Natural killer cell (primary cell): ENCODE measurements around the gene SCAMP1. TPM values are rescaled to one million over a fixed set of nuclear protein-coding genes. Genes with fewer than 3 reads are reported as not detected.

Experiments used
- ATAC-seq, 3 donors: fragments of 150-1000 bp in 2 of 3; fragments of 200-7000 bp in 1 of 3; cut with Tn5 transposase; 1 replicate in 1 of 3; 2 replicates in 2 of 3; pipeline ENCODE4 v1.10.0; 2021; ENCODE audit warnings: mild to moderate bottlenecking in 2 of 3, moderate library complexity in 2 of 3
- DNase-seq, 2 donors: peaks; one replicate each; pipeline versions ENCODE4 v3.0.0 to v3.0.0-alpha.2; 2013 to 2021; ENCODE audit warnings: mixed read lengths in 1 of 2
- H3K27ac ChIP-seq: one replicate; pipeline ENCODE4 v1.5.1; 2013; ENCODE audit warnings: mild to moderate bottlenecking, low read length
- H3K27me3 ChIP-seq: one replicate; pipeline ENCODE4 v1.6.1; 2013; ENCODE audit warnings: low read length; ENCODE audit not compliant: control insufficient read depth, insufficient read depth
- H3K36me3 ChIP-seq: one replicate; pipeline ENCODE4 v1.6.1; 2013; ENCODE audit warnings: low read length; ENCODE audit not compliant: control insufficient read depth, insufficient read depth
- H3K4me1 ChIP-seq: one replicate; pipeline ENCODE4 v1.6.1; 2013; ENCODE audit warnings: low read length; ENCODE audit not compliant: control insufficient read depth, insufficient read depth
- H3K4me3 ChIP-seq: one replicate; pipeline ENCODE4 v1.5.1; 2013; ENCODE audit warnings: low read length
- H3K9me3 ChIP-seq: one replicate; pipeline ENCODE4 v1.6.1; 2013; ENCODE audit warnings: low read length; ENCODE audit not compliant: control insufficient read depth, insufficient read depth
- H3K27ac Mint-ChIP-seq, 2 donors: one replicate each; pipeline ENCODE4 v1.8.0; 2022; ENCODE audit warnings: mild to moderate bottlenecking in 2 of 2, mixed read lengths in 2 of 2, moderate library complexity in 1 of 2
- H3K27me3 Mint-ChIP-seq, 2 donors: one replicate each; pipeline ENCODE4 v1.8.0; 2022; ENCODE audit warnings: low read depth in 2 of 2, mixed read lengths in 2 of 2
- H3K36me3 Mint-ChIP-seq: one replicate; pipeline ENCODE4 v1.8.0; 2022; ENCODE audit warnings: mixed read lengths
- H3K4me1 Mint-ChIP-seq, 2 donors: one replicate each; pipeline ENCODE4 v1.8.0; 2022; ENCODE audit warnings: mixed read lengths in 2 of 2
- H3K4me3 Mint-ChIP-seq: one replicate; pipeline ENCODE4 v1.8.0; 2022; ENCODE audit warnings: mild to moderate bottlenecking, moderate library complexity, mixed read lengths
- H3K9me3 Mint-ChIP-seq, 2 donors: one replicate each; pipeline ENCODE4 v1.8.0; 2022; ENCODE audit warnings: mixed read lengths in 2 of 2
- CTCF ChIP-seq: fragments of 200-600 bp; IDR thresholded peaks from one replicate; pipeline ENCODE4 v1.8.0; 2022; ENCODE audit warnings: antibody characterized with exemption
- WGBS: methylation state at CpG from one replicate; pipeline ENCODE4 v1.1.7; 2013; ENCODE audit warnings: missing lambda C conversion rate; ENCODE audit not compliant: insufficient coverage; 5-methylcytosine and 5-hydroxymethylcytosine counted together
- intact Hi-C: fragments of 100-400 bp; cut with micrococcal nuclease; formaldehyde crosslinking; loops from one replicate; pipeline ENCODE4 v1.14.2; 2022
- total RNA-seq, 4 donors: library from RNA; stranded (reverse); fragments of 120-200 nt in 1 of 4; gene quantifications; one replicate each; pipeline versions ENCODE4 v1.2.3 to v1.2.4, GENCODE V29; 2013 to 2022

SCAMP1 gene
- total RNA-seq, 3 donors from 2014 or later (not counting 1 experiment from before 2014, with no cell fraction given) = 19.9 to 27.1 (median 20.5) TPM

DNA sequence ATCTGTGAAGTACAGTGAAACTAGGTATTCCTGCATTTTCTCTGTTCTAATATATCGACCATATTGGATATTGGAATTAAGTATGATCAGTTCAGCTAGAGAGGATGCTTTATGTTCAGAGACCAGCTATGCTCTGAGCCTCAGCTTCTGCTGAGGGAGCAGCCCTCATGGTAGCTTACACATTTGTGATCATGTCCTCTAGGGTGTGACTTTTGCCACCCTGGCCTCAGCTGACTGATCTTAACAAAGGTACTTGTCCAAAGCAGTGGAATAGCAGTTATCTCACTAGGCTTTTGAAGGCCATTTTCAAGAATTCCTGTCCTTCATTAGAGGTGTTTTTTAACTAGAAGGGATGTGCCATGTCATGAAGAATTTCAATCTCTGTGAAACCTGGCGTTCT lies 9.3 kb downstream of the SCAMP1 start:
- DNase-seq (no peak), ATAC-seq (no peak)
- H3K4me1 Mint-ChIP-seq = peaks cover 17 to 32% of the 10 kb centered on the region in 2 donors
- H3K36me3 ChIP-seq = no peaks in the 10 kb centered on the region
- H3K9me3 Mint-ChIP-seq = no peaks in the 10 kb centered on the region
- H3K4me1 ChIP-seq = no peaks in the 10 kb centered on the region
- H3K27me3 ChIP-seq = no peaks in the 10 kb centered on the region
- H3K4me3 ChIP-seq = no peak overlapping the region
- no peak overlapping the region for H3K27ac Mint-ChIP-seq
- H3K27ac ChIP-seq = no peak overlapping the region
- no peaks in the 10 kb centered on the region for H3K27me3 Mint-ChIP-seq
- no peak for TF ChIP-seq CTCF
- no peaks in the 10 kb centered on the region for H3K9me3 ChIP-seq
- no peaks in the 10 kb centered on the region for H3K36me3 Mint-ChIP-seq
- intact Hi-C loops = loop anchor here (10.0 kb wide), 1 partner anchor 615 kb away; the partner anchor contains the start of gene ARSB
- H3K4me3 Mint-ChIP-seq = no peak overlapping the region
- WGBS = 100% methylated on average over 1 of the region's 2 CpGs

DNA sequence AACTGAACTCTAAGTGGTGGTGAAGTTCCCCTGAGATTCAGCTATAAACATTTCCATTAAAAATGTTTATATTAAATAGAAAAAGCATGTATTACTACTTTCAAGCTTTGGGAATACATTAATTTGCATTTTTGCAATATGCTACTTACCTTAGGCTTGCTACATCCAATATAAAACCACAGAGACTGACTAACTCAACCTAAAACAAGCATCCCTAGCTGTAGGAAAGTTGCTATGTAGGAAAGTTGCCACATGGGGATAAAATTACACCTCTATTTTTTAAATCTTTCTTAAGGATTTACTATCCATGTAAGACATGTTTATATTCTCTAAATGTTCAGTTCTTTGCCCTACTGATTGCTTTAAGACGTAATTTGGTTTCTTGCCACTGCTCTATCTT lies 12.8 kb downstream of the SCAMP1 start:
- Histone ChIP-seq H3K27ac (no peak overlapping the region), H3K27me3 (no peaks in the 10 kb centered on the region), H3K9me3 (no peaks in the 10 kb centered on the region), H3K4me3 (no peak overlapping the region), H3K4me1 (no peaks in the 10 kb centered on the region), H3K36me3 (no peaks in the 10 kb centered on the region)
- Mint-ChIP-seq H3K4me3 (no peak overlapping the region), H3K36me3 (no peaks in the 10 kb centered on the region), H3K4me1 (peaks cover 17 to 36% of the 10 kb centered on the region in 2 donors), H3K9me3 (no peaks in the 10 kb centered on the region), H3K27me3 (no peaks in the 10 kb centered on the region), H3K27ac (no peak overlapping the region)
- DNase-seq = no peak
- 88% methylated on average over 1 of the region's 1 CpG for WGBS
- no peak for ATAC-seq
- TF ChIP-seq CTCF = no peak
- intact Hi-C loops = no loop called here

DNA sequence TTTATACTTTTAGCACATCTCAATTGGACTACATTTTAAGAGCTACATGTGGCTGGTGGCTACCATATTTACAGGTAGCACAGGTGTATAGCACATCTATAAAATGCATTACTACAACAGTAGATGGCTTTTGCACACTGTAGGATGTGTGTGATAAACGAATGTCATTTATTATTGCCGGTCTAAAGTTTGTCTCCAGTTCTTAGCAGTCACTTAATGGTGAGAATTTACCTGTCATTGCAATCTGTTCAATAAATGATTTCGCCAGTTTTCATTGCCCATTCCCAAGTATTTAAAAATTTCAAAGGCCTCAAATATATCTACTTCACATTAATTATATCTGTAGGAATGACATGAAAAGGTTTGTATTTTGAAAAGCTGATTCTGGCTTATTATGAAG lies 15.9 kb downstream of the SCAMP1 start:
- H3K4me1 ChIP-seq = no peaks in the 10 kb centered on the region
- intact Hi-C loops = no loop called here
- no peaks in the 10 kb centered on the region for H3K9me3 ChIP-seq
- H3K4me3 ChIP-seq = no peak overlapping the region
- H3K27ac ChIP-seq = no peak overlapping the region
- TF ChIP-seq CTCF = no peak
- H3K9me3 Mint-ChIP-seq = no peaks in the 10 kb centered on the region
- no peak overlapping the region for H3K27ac Mint-ChIP-seq
- no peak overlapping the region for H3K4me3 Mint-ChIP-seq
- H3K36me3 ChIP-seq = no peaks in the 10 kb centered on the region
- no peaks in the 10 kb centered on the region for H3K27me3 Mint-ChIP-seq
- no peaks in the 10 kb centered on the region for H3K27me3 ChIP-seq
- DNase-seq = no peak
- H3K36me3 Mint-ChIP-seq = no peaks in the 10 kb centered on the region
- 88% methylated on average over 2 of the region's 3 CpGs for WGBS
- no peak for ATAC-seq
- H3K4me1 Mint-ChIP-seq = peaks cover 15 to 35% of the 10 kb centered on the region in 2 donors

- H3K27ac ChIP-seq = no peak overlapping the region
- H3K36me3 Mint-ChIP-seq = no peaks in the 10 kb centered on the region
- H3K4me3 Mint-ChIP-seq = no peak overlapping the region
Measured at GRCh38 chr5:78377056-78377717, 16.8 kb downstream of the SCAMP1 start.

More at GRCh38 chr5:78377056-78377717, 16.8 kb downstream of the SCAMP1 start:
- no peaks in the 10 kb centered on the region for H3K4me1 ChIP-seq
- H3K9me3 Mint-ChIP-seq = no peaks in the 10 kb centered on the region
- no peak for ATAC-seq
- intact Hi-C loops = no loop called here
- 95% methylated on average over 3 of the region's 3 CpGs for WGBS
- H3K36me3 ChIP-seq = no peaks in the 10 kb centered on the region
- H3K27ac Mint-ChIP-seq = no peak overlapping the region
- peaks cover 21 to 38% of the 10 kb centered on the region in 2 donors for H3K4me1 Mint-ChIP-seq
- no peak overlapping the region for H3K4me3 ChIP-seq
- no peaks in the 10 kb centered on the region for H3K27me3 ChIP-seq
- no peak for TF ChIP-seq CTCF
- DNase-seq = no peak
- H3K27me3 Mint-ChIP-seq = no peaks in the 10 kb centered on the region
- no peaks in the 10 kb centered on the region for H3K9me3 ChIP-seq
